SH-SY5Y (cell line): ENCODE results near the gene THG1L.

ENCODE experiments used
- GATA2 ChIP-seq: IDR thresholded peaks from 2 replicates; pipeline ENCODE4 v1.6.1; 2011; ENCODE audit warnings: mild to moderate bottlenecking, low read depth, low read length
- GATA3 ChIP-seq: IDR thresholded peaks from 2 replicates; pipeline ENCODE4 v1.6.1; 2011; ENCODE audit warnings: low read depth, mild to moderate bottlenecking, low read length, moderate library complexity

DNA sequence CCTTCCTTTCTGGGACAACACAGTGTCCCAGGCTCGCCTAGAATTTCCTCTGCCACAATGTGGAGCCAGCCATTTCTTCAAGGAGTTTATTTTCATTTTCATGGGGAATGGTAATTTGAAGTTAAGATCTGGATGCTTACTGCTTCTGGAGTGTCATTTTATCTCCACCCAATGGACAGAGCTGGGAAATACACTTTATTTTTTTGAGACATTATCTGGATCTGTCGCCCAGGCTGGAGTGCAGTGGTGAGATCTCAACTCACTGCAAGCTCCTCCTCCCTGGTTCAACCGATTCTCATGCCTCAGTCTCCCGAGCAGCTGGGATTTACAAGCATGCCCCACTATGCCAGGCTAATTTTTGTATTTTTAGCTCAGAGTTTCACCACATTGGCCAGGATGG lies 12.7 kb upstream of the THG1L start:
- TF ChIP-seq GATA2 (no peak), GATA3 (no peak)
